HL-60 (cell line): ENCODE measurements around the gene NTMT2.

ENCODE experiments used
- CTCF ChIP-seq: IDR thresholded peaks from one replicate; pipeline ENCODE4 v1.5.1; 2011; ENCODE audit warnings: low read length, control low read depth, inconsistent platforms; ENCODE audit not compliant: insufficient read depth
- GABPA ChIP-seq: IDR thresholded peaks from 2 replicates; pipeline ENCODE4 v1.6.1; 2012; ENCODE audit warnings: low read depth
- POLR2AphosphoS5 ChIP-seq: IDR thresholded peaks from 2 replicates; pipeline ENCODE4 v1.6.1; 2012; ENCODE audit warnings: low read depth

GRCh38 chr1:170146720-170147263, 1.0 kb downstream of the NTMT2 start:
- TF ChIP-seq CTCF (no peak), POLR2AphosphoS5 (no peak), GABPA (no peak)
